ENCODE data around the gene OGDHL. TPM values are rescaled to one million over a fixed set of nuclear protein-coding genes. Genes with fewer than 3 reads are reported as not detected.
A peak's percentile ranks its signal among the peaks of the same experiment; 100 is the strongest.

The OGDHL gene
- total RNA-seq, 1 experiment from 2014 or later: 22.6 TPM

- Histone ChIP-seq H4K20me1 (ENCODE audit: control insufficient read depth, insufficient read depth, insufficient read length) (peaks cover 3% of the 10 kb centered on the region), H3K56ac (ENCODE audit: insufficient read length, low read depth, low read length) (no peak overlapping the region), H4K8ac (replicated peaks; ENCODE audit: insufficient read length, low read depth, low read length) (no peak overlapping the region), H4K91ac (ENCODE audit: insufficient read length, low read depth, low read length) (no peak overlapping the region), H2AK5ac (ENCODE audit: insufficient read length, low read length) (no peak overlapping the region), H3K79me2 (ENCODE audit: insufficient read depth, low read length) (no peaks in the 10 kb centered on the region), H2AFZ (ENCODE audit: low read length) (no peak overlapping the region), H3K14ac (ENCODE audit: insufficient read depth, low read length) (no peak overlapping the region), H2BK12ac (ENCODE audit: insufficient read length, low read depth, low read length) (no peak overlapping the region), H3K9ac (ENCODE audit: extremely low read depth, insufficient read length, low read length) (no peak overlapping the region), H2BK15ac (ENCODE audit: low read depth, low read length) (no peak overlapping the region), H3T11ph (ENCODE audit: low read length) (no peak overlapping the region), H3K4me1 (ENCODE audit: insufficient read depth, low read length) (no peaks in the 10 kb centered on the region), H3K18ac (ENCODE audit: insufficient read length, low read depth, low read length) (no peak overlapping the region), H2BK5ac (ENCODE audit: insufficient read length, low read length) (no peak overlapping the region), H3K4me2 (ENCODE audit: insufficient read depth, insufficient read length, low read length) (no peak overlapping the region), H2BK120ac (ENCODE audit: low read depth, low read length, poor library complexity, severe bottlenecking) (no peak overlapping the region), H3K79me1 (ENCODE audit: insufficient read depth, low read depth, low read length, poor library complexity, severe bottlenecking) (no peaks in the 10 kb centered on the region), H3K9me3 (ENCODE audit: control insufficient read depth, low read depth, low read length) (no peaks in the 10 kb centered on the region), H2BK20ac (ENCODE audit: low read depth, low read length, poor library complexity, severe bottlenecking) (no peak overlapping the region), H3K23me2 (ENCODE audit: insufficient read length, low read depth, low read length, poor library complexity, severe bottlenecking) (no peaks in the 10 kb centered on the region), H4K5ac (ENCODE audit: insufficient read length, low read depth, low read length) (no peak overlapping the region), H3K27me3 (ENCODE audit: insufficient read depth, low read length) (no peaks in the 10 kb centered on the region), H3K4ac (ENCODE audit: low read depth, low read length) (no peak overlapping the region), H3K23ac (ENCODE audit: insufficient read length, low read depth, low read length) (no peak overlapping the region), H3K27ac (ENCODE audit: insufficient read length, low read depth, low read length) (no peak overlapping the region)
- TF ChIP-seq, protein P1, sequence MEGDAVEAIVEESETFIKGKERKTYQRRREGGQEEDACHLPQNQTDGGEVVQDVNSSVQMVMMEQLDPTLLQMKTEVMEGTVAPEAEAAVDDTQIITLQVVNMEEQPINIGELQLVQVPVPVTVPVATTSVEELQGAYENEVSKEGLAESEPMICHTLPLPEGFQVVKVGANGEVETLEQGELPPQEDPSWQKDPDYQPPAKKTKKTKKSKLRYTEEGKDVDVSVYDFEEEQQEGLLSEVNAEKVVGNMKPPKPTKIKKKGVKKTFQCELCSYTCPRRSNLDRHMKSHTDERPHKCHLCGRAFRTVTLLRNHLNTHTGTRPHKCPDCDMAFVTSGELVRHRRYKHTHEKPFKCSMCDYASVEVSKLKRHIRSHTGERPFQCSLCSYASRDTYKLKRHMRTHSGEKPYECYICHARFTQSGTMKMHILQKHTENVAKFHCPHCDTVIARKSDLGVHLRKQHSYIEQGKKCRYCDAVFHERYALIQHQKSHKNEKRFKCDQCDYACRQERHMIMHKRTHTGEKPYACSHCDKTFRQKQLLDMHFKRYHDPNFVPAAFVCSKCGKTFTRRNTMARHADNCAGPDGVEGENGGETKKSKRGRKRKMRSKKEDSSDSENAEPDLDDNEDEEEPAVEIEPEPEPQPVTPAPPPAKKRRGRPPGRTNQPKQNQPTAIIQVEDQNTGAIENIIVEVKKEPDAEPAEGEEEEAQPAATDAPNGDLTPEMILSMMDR (conservative IDR thresholded peaks at IDR 0.05): peak; percentile 67
- DNase-seq: peak; percentile 43
- Mint-ChIP-seq H3K27ac (no peak overlapping the region; a peak in 2 of 7 replicates), H3K27me3 (ENCODE audit: low read depth) (no peaks in the 10 kb centered on the region; the same call in 1 of the 2 replicates), H3K4me3 (no peak overlapping the region), H3K36me3 (ENCODE audit: insufficient read depth in 1 of 3, low read depth in 3 of 3) (peaks cover 9 to 32% (median 9%) of the 10 kb centered on the region in 3 experiments; a peak in 5 of 7 replicates), H3K4me1 (no peaks in the 10 kb centered on the region), H3K9me3 (peaks cover 3 to 5% of the 10 kb centered on the region in 2 experiments; a peak in 2 of 5 replicates)
- WGBS (ENCODE audit: extremely low coverage, insufficient read length, low lambda C conversion rate): no CpG with 5 or more reads among the region's 13 CpGs
Measured at GRCh38 chr10:49744924-49745605, 17.1 kb downstream of the OGDHL start.

Data from H9 (cell line).